Measurements from ENCODE around the gene CDK14.

CDK14 gene

DNA sequence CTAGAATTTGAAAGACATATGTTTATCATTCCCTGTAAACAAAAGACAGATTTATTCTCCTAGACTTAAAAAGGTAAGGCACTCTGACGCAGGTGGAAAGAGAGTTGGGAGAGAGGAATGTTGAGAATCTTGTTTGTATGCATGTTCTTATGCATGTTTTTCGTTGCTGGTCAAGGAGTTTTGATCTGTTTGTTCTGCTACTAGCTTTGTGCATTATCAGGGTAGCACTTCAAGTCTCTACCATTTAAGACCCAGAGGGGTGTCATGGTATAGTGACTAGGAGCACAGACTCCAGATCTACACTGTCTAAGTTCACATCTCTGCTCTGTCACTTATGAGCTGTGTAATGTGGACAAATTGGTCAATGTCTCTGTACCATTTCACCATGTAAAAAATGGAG lies 467.9 kb downstream of the CDK14 start:
- no peak for DNase-seq (ENCODE audit: low spot score)

DNA sequence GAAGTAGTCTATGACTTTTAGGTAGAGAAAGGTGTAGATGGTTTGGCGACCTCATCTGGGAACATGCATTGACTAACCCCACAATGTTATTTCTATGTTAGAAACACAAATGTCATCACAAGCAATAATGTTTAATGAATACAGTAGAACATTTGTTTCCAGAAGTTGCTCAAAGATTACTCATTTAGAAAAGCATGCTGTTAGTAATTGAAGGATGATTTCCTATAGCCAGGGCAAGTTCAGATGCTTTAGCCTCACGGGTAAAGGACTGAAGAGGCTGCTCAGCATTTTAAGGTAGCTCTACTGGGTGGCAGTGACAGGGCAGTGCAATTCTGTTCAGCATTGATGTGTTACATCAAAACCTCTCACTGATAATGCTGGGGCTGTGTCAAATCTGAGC lies 468.8 kb downstream of the CDK14 start:
- no peak for DNase-seq (ENCODE audit: low spot score)

DNA sequence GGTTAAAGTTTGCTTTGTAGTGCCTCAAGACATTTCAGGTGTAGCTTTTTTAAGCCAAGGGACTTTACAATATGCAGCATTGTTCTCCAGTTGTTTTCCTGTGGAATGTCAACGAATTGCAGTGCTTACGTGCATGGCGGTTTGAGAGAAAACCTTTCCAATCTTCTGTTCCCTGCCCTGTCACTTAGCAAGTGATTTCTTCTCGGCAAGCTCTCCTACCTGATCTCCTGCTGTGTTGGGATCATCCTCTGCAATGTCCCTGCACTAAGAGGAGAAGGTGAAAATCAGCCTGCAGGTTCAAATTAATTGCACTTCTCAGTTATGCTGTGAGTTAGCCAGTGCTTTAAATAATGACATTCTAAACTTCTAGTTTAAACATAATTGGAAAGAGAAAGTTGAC lies 470.5 kb downstream of the CDK14 start:
- DNase-seq (ENCODE audit: low spot score): no peak

DNA sequence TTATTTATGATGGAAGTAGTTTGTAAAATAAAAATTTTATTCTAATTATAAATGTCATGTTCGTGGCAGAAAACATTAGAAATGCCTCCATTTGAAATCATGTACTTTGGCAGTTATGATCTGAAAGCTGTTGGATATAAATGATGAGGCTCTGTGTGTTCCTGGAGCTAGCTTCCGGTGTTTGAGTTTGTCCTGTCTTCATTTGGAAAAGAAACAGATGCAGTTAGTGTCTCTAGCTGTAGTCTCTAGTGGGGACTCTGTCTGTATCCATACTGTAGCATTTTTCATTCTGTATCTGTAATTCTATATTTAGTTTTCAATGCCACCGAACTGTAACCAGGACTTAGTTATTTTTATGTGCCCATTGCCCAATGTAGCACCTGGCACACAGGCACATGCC lies 471.1 kb downstream of the CDK14 start:
- no peak for DNase-seq (ENCODE audit: low spot score)

DNA sequence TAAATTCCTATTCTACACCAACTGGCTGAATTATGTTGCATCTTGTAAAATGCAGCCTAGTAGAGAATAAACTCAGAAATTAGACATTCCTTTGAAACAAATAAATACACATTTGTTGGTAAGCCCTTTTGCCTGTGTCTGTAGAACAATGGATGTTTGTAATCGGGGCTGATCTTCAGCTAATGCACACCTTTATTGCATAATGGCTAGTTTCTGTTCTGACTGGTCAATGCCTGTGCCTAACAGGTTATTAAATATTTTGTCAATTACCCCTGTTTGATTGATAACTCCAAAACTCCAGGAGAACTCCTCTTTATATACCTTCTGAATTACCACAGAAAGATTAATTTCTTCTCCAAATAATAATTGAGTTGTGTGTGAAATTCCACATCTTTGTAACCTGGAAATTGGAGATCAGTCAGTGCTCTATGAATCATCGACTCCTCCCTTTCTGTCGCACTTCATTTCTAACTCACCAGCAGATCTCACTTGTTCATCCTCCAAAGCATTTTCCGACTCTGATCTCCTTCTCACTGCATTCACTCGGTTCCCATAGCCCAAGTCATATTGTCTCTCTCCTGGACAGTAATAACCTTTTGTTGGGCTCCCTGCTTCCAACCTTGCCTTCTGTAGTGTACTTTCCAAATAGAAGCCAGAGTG lies 472.1 kb downstream of the CDK14 start:
- no peak for DNase-seq (ENCODE audit: low spot score)

DNA sequence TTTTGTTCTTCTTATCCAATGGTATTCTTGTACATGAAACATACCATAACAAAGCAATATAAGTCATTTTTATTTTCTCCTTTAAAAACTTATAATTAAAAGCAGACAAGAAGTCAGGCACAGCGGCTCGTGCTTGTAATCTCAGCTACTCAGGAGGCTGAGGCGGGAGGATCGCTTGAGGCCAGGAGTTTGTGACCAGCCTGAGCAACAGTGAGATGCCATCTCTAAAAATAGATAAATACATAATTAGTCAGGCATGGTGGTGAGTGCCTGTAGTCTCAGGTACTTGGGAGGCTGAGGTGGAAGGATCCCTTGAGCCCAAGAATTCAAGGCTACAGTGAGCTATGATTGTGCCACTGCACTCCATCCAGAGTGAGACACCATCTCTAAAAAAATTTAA lies 473.0 kb downstream of the CDK14 start:
- DNase-seq (ENCODE audit: low spot score): no peak

DNA sequence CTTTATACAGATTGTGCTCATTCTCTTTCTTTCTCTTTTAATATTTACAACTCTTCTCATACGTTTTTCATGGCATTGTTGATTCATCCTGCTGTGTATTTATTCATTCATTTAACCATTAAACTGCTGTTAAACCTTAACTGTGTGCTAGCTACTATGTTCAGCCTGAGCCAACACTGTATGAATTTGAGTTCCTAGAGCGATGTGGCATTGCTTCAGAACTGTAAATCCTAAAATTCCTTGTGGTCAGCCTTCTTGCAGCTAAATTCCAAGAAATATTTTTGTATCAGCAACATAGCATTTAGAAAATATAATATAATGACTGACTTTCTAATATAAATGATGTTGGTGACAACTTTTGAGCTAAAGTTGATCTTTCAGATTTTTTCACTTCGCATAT lies 483.4 kb downstream of the CDK14 start:
- DNase-seq (ENCODE audit: low spot score): no peak

DNA sequence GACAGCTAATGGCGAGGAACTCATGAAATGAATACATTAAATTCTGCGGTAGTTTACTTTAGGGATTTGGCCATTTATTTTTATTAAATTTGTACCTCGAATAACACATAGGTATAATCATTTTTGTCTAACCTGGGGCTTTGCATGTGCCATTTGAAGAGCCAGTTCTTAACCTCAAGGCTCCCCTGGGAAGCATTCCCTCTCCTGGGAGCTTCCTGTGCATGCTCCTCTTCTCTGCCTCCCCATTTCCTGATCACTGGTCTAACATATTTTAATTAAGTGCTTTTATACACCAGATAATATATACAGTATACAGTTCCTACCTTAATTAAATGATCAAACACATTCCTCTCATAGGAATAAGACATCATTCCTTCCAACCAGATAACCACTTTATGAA lies 484.2 kb downstream of the CDK14 start:
- no peak for DNase-seq (ENCODE audit: low spot score)

DNA sequence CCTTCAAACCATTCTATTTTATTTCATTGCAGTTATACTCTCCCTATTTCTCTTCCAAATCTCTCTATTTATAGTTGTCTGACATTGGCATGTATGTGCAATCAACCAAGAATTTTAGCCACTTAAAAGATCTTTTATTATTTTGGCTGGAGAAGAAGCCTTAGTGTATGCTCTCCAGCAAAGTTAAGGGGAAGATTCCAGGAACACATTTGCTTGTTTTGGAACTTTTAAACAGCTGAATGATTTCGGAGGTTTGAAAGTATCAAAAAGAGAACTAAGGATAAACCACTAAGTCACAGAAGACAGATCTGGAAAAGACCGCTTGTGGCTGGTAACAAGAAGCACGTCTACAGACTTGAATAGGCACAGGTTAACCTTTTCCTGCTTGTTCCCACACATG lies 485.9 kb downstream of the CDK14 start:
- no peak for DNase-seq (ENCODE audit: low spot score)

DNA sequence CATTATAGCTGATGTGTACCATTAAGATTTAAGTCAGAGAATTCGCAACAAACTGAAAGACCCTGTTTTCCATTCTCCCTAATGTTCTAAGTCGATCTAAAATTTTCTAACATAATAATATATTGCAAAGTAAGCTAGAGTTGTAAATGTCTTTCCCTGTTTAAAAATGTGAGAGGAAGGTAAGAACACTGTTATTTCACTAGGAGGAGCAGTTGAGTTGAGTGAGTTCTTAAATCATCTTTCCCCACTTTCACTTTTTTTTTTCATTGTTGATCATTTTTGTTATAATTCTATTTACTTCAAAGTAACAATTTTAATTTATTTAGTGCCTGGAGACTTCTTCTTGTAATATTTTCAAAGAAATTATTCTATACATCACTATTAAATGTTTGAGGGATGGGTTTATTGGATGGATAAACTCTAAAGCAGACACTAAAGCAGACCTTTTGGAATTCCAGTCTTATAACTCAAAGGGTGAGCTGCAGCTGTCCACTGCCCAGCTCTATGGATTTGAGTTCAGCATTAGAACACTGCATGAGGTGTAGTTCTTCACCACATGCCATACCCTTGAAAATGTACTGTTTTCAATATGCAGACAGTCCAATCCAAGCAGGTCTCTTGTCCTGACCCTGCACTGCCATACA lies 486.9 kb downstream of the CDK14 start:
- no peak for DNase-seq (ENCODE audit: low spot score)

DNA sequence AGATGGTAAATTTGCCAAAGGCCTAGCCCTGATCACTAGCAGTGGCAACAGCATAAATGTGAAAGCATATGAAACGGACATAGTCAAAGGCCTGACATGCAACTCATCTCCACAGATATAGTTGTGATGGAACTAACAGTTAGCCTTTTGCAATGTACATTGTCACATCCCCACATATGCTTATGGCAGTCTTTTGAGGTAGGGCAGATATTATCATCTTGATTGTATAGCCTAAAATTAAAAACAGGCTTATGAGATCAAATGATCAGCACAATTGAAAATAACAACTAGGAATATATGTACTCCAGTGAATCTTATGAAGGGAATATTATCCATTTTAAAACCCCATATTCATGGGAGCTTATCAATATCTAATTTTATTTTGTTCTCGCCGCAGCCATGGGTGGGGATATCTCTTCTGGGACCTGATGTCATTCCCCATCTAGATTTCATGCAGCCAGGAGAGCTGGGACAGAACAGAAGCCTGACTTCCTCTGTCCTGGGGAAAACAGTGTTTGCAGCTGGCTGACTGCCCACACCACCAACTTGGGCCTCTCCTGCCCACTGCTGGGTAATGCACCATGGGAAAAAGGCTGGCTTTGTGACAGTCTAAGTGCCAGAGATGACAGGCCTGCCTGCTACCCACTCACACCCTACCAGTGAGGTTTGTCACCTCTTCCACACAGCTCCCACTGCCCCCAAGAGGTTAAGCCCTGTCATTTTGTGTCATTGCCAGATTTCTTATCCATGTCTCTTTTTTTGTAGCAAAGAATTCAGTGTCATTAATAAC lies 487.9 kb downstream of the CDK14 start:
- DNase-seq (ENCODE audit: low spot score): no peak

DNA sequence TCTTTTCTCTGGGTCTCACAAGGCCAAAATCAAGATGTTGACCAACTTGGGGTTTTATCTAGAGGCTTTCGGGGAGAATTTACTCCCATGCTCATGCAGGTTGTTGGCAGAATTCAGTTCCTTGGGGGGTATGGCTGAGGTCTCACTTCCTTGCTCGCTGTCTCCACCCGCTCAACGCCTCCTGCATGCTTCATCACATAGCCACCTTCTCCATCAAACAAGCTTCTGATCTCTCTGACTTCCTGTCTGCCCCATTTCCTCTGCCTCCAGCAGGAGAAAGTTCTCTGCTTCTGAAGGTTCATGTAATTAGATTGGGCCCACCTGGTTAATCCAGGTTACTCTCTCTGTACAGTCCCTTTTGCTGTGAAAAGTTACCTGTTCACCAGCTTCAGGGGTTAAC lies 489.1 kb downstream of the CDK14 start:
- DNase-seq (ENCODE audit: low spot score): no peak

DNA sequence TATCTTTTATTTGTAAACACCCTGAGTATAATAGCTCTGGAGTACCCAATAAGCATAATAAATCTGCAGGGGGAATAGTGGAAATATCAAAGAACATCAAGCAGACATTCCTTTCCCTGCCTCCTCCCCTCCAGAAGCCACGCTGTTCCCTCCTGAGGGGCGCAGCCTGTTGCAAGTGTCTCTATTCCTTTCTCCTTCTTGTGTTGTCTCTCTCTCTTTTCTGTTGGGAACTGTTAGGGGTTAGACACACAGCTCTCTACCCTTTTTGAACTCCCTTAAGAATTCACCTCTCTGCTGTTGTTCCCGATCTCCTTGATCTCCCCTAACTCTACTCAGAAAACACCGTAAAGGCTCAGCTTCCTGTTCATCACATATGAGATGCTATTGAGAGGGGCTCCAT lies 490.1 kb downstream of the CDK14 start:
- no peak for DNase-seq (ENCODE audit: low spot score)

DNA sequence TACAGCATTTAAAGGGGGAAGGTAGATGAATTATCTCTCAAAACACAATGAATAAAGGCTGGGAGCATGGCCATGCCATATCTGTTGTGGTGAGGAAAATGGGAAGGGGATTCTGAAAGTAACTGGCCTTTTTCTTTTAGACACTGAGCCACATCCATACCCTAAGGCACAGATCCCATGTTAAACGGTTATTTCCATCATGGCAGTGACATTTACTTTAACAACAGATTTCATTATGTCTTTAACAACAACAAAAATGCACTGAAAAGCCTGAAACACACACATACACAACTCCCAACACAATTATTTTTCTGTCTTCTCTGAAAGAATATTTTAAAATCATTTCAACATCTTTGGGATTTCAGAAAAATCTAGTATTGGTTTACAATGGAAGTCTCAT lies 492.0 kb downstream of the CDK14 start:
- DNase-seq (ENCODE audit: low spot score): no peak

DNA sequence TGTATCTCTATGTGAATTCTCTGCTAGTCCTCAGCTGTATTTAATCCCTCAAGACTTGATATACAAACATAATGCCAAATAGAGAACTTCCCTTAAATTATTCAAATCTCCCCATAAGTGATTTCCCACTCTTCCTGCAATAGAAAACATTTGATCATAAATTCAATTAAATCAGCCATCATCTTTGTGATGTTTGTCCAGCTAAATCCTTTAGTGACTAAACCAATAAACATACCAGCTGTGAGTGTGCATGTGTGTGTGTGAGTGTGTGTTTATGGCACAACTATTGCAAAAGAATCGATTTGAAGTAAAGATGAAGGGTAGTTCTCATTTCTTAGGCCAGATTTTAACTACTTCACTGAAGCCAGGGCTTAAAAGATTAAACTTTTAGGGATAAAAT lies 492.6 kb downstream of the CDK14 start:
- no peak for DNase-seq (ENCODE audit: low spot score)

DNA sequence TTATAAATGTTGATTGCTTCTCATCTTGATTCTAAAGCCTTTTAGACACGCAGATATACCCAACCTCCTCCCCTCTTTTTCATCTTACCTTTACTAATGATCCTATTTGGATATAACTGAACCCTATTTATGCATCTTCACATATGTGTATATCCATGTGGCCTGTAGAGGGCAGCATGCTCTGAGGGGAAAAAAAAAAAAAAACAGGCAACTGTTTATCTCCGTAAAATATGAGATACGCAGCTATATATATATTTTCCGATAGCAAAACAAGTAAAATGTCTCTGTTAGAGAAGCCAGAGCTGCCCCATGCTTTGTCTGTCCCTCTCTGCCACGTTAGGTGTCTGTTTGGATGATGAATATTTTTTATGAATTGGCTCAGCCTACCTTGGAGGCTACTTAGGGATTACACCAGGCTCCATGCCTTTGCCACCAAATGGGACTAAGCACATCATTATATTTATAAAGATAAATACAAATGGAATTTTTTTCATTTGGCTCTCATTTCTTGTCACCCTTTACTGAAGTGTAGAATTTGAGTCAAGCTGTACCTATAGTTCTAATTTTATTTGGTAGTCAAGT lies 493.4 kb downstream of the CDK14 start:
- no peak for DNase-seq (ENCODE audit: low spot score)

DNA sequence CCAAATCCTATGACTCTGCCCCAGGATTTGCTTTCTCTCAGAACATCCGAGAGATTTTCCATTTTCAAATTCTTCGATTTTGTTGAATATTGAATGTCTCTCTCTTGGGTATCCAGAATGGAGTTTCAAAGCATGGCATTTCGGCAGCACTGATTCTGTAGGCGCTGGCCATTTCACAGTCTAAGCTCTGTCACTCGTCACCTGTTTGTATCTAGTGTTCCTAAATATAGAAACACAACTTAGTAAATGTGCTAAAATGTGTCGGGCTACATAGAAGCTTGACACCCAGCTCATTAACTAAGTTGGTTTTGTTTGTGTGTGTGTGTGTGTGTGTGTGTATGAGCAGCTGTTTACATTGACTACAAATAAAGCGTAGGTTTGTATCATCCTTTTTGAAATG lies 494.6 kb downstream of the CDK14 start:
- no peak for DNase-seq (ENCODE audit: low spot score)

DNA sequence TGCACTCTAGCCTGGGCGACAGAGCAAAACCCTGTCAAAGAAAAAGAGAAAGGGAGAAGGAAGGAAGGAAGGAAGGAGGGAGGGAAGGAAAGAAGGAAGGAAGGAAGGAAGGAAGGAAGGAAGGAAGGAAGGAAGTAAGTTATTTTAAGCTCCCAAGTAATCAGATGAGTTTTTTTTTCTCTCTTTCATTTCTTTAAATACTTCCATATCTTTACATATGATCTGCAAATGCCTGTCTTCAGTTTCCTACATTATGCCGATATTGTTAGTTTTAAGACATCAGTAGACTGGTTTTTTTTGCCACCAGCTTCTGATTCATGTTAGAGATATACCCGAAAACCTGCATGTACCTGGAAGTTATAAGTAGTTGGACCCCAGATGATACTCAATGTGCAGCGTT lies 495.5 kb downstream of the CDK14 start:
- no peak for DNase-seq (ENCODE audit: low spot score)

DNA sequence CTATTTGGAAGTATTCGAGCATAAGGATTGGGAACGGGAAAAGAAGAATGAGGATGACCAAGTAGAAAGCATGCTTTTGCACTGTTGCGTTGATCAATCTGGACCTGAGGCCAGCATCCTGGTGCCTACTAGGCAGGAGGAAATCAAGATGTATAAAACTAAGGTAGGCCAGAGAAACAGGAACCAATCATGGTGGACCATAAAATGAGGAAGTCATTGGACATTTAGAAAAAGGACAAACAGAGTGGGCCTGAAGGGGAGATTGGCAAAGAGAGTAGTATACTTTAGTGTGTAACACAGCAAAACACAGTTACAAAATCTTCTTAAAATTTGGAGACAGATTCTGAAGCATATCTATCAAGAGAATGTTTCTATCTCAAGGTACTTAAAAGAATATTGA lies 497.1 kb downstream of the CDK14 start:
- DNase-seq (ENCODE audit: low spot score): no peak

DNA sequence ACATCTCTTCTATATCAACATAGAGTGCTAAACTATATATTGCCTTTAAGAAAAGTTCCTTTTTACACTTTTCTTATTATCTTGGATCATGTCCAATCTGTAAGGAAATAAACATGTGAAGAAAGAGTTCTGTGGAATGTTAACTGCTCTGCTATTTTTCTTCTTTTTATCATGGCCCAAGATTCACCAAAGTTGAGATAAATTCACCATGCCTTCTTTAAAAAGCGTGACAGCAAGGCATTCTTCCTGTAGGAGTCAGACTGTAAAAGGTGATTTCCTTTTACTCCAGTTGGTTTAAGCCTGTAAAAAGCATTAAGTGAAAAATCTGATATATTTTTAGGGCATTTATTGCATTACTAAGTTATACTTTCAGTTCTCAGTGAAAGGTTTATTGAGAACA lies 502.4 kb downstream of the CDK14 start:
- no peak for DNase-seq (ENCODE audit: low spot score)

DNA sequence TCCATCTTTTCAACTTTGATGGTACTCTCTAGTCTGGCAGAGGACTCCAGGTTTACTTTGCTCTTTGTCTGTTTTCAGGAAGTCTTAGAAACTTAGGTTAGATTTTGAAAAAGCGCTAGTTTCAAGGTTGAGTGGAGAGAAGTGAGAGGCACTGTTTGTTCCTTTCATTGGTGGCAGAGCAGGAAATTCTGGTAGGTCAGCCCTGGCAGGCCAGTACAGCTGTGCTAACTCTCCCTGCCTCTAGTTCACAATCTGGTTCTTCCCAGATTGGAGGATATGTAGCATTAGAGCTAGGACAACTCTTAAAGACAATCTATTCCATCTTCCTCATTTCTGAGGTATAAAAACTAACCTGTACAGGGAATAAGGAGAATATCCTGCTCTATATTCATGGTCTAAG lies 507.2 kb downstream of the CDK14 start:
- no peak for DNase-seq (ENCODE audit: low spot score)

DNA sequence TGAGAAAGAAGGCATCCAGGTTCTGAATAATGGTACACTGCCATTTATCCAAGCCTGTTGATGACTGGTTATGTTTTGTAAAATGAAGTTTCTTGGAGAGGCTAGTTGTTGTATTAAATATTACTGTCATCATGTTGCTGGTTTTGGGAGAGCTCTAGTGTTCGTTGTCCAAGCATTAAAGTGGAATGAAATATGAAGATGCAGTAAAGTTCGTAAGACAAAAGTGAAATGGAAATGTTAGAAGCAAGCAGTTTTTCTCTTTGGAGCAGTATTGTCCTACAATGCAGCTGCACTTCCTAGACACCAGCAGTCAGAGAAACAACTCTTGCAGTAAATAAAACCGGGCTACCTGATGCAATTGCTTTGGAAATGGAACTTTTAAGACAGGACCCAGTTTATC lies 511.3 kb downstream of the CDK14 start:
- DNase-seq (ENCODE audit: low spot score): no peak

DNA sequence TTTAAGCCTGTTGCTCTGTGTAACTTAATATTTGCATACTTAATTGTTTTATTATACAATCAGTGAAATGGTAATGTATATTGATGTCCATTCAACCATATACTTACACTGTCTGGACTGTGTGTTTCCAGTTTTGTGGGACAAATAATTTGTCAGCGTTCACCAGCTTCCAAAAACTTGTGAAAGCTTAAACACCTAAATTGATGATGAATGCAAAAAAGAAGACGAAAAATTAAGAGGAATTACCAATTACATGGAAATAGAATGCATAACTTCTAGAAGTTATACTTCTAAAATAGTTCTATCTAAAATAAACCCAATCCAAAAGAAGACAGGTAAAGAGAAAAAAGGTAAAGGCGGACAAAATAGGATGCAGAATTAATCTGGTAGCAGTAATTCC lies 513.1 kb downstream of the CDK14 start:
- no peak for DNase-seq (ENCODE audit: low spot score)
